IPS-11a (cell line): ENCODE measurements around the gene TIMD4.

Experiments
- H3K4me3 ChIP-seq: one replicate; pipeline ENCODE4 v1.5.1; 2013; ENCODE audit warnings: low read depth, low read length, control low read depth

The TIMD4 gene

DNA sequence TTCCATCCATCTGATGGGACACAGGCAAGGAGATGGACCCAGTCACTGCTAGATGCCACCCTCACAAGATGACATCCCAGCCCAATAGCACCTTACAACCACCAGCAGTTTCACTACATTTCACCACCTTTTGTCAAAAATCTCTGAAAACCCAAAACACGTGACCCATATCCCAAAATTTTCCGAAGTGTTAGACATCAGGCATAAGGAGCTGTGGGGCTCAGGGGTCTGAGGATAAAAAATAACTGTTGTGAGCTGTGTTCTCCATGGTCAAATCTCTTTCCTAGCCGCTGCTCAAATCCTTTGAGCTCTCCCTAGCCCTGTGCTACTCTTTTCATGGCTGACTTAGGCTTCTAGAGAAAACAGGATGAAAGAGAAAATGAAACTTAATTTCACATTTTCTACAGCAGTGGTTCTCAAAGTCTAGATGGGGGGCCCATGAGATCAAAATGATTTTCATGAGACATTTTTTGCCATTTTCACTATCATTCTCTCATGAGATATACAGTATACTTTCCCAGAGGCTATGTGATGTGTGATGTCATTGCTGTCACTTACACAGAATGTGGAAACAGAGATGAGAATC, 40.7 kb downstream of the TIMD4 start:
- no peak overlapping the region for H3K4me3 ChIP-seq

- no peak overlapping the region for H3K4me3 ChIP-seq
Measured at GRCh38 chr5:156920861-156921431, 42.1 kb downstream of the TIMD4 start.

GRCh38 chr5:156920042-156920860, 42.8 kb downstream of the TIMD4 start:
- H3K4me3 ChIP-seq: no peak overlapping the region

DNA sequence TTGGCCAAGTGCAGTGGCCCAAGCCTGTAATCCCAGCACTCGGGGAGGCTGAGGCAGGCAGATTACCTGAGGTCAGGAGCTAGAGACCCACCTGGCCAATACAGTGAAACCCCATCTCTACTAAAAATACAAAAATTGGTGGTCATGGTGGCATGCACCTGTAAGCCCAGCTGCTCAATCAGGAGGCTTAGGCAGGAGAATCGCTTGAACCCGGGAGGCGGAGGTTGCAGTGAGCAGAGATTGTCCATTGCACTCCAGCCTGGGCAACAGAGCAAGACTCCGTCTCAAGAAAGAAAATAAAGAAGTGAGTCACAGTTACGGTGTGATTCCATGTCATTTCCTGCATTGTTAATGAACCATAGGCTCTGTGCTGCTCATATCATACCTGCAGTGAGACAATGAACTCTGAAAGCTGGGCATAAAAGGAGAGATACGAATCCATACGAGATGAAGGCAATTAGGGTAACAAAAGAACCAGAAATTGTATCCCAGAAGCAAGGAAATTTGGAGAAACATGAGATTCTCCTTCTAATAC, 44.6 kb downstream of the TIMD4 start:
- H3K4me3 ChIP-seq: no peak overlapping the region

DNA sequence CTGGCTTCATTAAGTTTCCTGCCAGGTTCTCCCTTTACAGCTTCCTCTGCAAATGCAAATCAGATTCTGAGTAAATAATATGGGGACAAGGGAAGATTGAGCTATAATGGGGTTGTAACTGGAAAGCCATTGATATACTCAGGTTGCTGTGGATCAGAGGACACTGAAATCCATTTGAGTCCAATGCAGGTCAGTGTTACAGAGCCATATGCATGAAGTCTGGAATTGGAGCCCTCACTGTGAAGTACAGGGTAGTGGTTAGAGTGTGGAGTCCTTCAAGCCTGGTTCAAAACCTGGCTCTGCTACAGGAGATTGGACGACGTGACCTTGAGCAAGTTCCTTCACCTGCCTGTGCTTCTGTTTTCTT, 48.7 kb downstream of the TIMD4 start:
- H3K4me3 ChIP-seq: no peak overlapping the region

DNA sequence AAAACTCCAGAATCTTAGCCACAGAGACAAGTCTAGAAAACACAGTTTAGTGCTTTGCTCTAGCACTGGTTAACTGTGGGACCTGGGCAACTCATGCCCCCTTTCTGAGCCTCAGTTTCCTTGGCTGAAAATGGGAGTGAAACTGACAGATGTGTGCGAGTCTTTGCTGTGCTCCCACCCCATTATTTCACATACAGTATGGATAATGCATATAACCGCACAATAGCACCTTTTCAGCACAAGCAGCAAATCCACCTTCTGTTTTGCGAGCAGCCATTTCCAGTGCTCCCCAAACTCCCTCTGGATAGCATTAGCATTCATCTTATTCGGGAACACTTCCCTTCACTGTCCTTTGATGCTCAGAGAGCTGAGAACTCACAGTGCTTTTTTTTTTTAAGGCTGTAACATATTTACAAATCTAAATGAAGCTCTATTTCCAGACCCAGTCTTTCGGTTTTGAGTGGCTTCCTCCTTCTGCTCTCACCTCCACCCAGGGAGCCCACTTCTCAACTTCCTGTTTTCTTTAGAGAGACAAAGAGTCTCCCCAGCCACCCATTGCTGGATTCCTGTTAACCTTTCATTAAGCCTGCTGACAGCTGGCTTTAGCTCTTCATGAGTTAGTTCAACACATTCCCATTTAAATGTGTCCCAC, 49.2 kb downstream of the TIMD4 start:
- no peak overlapping the region for H3K4me3 ChIP-seq

DNA sequence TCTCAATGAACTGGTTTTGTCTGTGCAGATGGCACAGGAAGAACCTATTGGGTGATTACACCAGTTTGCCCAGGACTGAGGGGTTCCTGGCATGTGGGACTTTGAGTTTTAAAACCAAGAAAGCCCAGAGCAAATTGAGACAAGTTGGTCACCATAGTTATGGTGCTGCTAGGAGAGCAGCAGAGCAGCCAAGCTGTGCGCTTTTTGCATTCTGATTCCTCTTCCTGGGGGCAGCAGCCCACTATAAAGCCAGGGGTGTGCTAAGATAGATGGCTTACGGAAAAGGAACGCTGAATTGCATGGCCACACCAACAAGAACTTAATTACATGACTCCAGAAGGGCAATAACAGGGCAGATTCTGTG, 49.7 kb downstream of the TIMD4 start:
- no peak overlapping the region for H3K4me3 ChIP-seq

- no peak overlapping the region for H3K4me3 ChIP-seq
Measured at GRCh38 chr5:156912869-156913268, 50.2 kb downstream of the TIMD4 start.

GRCh38 chr5:156909180-156909579, 53.8 kb downstream of the TIMD4 start:
- H3K4me3 ChIP-seq: no peak overlapping the region

DNA sequence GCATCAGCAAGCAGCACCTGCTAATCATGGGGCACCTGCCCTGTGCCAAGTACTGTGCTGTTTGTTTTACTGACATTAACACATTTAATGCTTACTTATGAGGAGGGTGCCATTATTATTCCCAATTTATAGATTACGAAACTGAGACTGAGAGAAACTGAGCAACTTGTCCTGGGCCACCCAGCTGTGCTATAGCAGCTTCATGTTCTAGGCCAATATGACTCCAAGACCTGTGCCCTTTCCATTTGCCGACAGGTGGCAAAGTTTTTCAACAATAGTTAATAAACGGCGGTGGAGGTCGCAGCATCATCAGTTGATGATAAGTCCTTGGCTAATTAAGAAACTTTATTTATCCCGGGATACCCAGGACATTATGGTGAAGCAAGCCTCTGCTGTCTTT, 55.4 kb downstream of the TIMD4 start:
- no peak overlapping the region for H3K4me3 ChIP-seq

GRCh38 chr5:156906807-156907206, 56.2 kb downstream of the TIMD4 start:
- no peak overlapping the region for H3K4me3 ChIP-seq

DNA sequence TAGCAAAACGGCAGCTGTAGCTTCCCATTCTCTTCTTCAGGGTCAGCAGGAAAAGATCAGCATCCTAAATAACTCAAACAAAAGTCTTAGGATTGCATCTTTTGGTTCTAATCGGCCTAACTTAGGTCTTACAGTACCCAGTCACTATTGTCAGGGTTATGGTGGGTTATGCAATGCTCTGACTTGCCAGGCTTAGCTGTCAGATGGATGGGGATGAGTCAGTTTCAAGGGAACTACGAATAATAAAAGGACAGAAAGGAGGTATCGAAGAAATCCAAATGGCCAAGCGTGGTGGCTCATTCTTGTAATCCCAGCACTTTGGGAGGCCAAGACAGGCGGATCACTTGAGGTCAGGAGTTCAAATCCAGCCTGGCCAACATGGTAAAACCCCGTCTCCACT, 66.5 kb downstream of the TIMD4 start:
- no peak overlapping the region for H3K4me3 ChIP-seq

DNA sequence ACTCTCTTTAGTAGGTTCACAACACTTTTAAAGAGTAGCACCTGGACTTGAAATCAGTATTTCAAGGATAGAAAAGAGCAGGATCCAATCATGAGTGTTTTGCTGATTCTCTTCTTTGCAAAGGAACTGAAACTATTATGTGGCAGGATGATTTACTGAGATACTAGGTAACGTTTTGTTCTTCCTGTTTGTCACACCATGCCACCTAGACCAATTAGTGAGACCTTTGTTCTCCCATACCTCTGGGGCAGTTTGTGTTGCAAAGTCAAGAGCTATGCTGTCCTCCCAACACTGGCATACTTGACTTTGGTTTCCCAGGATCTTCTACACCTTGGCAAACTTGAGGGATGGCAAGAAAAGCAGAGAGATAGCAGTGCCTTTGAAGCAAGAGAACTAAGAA, 69.5 kb downstream of the TIMD4 start:
- no peak overlapping the region for H3K4me3 ChIP-seq

DNA sequence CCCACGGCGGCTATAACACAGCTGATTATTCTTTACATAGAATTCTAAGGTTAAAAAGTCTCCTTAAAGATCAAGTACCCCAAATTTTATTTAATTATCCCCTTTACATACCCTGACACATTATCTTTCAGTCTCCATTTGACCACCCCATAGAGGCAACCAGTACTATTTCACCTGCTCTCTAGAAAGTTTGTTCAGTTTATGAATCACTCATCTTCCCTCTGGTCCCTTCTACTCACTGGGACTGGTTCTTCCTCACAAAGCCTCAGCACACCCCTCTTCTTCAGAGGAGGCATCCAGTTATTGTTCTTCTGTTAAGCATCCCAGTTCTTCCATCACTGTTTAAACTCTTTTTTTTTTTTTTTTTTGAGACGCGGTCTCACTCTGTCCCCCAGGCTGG, 70.2 kb downstream of the TIMD4 start:
- H3K4me3 ChIP-seq: no peak overlapping the region

GRCh38 chr5:156892223-156892622, 70.8 kb downstream of the TIMD4 start:
- no peak overlapping the region for H3K4me3 ChIP-seq

DNA sequence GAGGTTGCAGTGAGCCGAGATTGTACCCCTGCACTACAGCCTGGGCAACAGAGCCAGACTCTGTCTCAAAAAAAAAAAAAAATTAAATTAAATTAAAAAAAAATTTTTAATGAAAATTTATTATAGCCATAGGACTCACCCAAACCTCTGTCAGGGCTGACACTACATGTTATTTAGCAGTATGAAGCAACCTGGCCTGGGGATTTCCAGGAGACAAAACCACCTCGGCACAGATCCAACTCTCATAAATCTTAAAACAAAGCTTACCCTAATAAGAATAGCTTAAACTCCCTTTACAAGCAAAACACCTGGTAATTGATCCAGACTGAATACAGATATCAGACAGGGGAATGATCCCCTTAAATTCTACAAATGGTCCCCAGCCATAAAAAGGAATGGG, 74.5 kb downstream of the TIMD4 start:
- H3K4me3 ChIP-seq: no peak overlapping the region

- H3K4me3 ChIP-seq: no peak overlapping the region
Measured at GRCh38 chr5:156883316-156883875, 79.6 kb downstream of the TIMD4 start.

DNA sequence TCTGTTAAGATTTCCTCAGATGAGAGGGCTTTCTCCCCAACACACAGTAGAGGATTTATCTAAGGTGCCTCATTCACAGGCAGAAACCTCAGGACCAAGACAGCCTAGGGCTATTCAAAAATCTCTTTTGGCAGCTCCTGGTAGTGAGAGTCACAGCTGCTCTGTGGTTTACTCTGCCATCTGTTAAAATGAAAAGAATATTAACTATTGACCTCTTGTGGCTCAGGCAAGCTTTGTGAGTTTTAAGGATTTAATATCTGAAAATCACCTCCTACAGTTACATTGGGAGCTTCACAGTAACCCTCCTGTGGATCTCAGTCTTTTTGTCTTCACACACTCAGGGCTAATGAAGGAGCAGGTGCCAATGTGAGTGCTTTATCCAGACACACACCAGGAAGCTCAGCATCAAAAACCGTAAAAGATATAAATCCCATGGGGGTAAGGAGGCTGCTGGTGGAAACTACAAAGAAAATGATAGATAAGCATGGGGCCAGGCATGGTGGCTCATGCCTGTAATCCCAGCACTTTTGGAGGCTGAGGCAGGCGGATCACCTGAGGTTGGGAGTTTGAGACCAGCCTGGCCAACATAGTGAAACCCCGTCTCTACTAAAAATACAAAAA, 83.3 kb downstream of the TIMD4 start:
- H3K4me3 ChIP-seq: no peak overlapping the region

GRCh38 chr5:156871212-156871611, 91.8 kb downstream of the TIMD4 start:
- no peak overlapping the region for H3K4me3 ChIP-seq

GRCh38 chr5:156870498-156870839, 92.6 kb downstream of the TIMD4 start:
- H3K4me3 ChIP-seq: no peak overlapping the region
